GM19240 (cell line): ENCODE results near the gene UNC119B.

Experiments
- DNase-seq: peaks from one replicate; pipeline ENCODE4 v3.0.0; 2011; ENCODE audit warnings: low spot score; ENCODE audit not compliant: insufficient read length

UNC119B gene

DNA sequence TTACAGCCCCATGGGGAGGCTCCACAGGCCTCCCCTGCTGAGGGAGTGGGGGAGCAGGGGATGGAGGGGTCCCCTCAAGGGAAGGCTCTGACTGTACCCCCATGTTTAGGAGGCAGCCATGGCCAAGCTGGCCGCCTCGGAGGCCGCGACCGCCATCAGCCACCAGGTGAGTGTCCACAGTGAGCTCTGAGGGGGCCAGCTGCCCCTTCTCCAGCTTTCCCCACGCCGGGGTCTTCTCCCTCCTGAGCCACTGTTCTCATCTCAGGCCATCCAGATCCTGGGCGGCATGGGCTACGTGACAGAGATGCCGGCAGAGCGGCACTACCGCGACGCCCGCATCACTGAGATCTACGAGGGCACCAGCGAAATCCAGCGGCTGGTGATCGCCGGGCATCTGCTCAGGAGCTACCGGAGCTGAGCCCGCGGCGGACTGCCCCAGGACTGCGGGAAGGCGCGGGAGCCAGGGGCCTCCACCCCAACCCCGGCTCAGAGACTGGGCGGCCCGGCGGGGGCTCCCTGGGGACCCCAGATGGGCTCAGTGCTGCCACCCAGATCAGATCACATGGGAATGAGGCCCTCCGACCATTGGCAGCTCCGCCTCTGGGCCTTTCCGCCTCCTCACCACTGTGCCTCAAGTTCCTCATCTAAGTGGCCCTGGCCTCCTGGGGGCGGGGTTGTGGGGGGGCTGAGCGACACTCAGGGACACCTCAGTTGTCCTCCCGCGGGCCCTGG is 28.9 kb downstream of the UNC119B start:
- DNase-seq: no peak

DNA sequence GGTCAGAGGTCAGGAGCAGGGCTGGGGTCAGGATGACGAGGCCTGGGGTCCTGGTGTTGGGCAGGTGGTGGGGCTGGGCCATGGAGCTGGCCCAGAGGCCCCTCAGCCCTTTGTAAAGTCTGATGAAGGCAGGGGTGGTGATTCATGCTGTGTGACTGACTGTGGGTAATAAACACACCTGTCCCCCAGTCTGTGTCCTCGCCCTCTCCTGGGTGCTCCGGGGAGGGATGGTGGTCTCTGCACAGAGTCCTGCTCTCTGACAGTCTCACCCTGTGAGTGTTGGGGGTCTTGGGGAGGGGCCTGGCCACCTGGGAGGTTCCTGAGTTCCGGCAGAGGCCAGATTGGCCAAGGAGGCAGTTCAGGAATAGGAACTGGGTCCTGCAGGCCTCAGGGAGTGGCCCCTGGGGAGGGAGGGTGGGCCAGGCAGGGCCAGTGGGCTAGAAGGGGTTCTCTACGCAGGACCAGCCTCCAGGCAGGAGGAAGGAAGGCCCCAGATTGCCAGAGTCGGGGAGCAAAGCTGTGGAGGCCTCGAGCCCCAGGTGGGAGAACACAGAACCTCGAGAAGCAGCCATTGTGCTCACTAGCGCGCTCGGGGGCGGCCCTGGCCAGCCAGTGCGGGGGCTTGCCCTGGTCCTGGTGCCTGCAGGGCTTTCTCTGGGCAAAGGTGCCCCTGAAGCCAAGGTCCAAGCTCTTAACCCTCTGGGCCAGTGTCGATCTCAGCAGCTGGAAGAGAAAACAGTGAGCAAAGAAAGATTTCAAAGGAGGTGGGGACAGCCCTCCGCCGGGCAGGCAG is 29.8 kb downstream of the UNC119B start:
- DNase-seq: no peak

- DNase-seq: no peak
Observed at GRCh38 chr12:120740871-120741270, 30.6 kb downstream of the UNC119B start.

DNA sequence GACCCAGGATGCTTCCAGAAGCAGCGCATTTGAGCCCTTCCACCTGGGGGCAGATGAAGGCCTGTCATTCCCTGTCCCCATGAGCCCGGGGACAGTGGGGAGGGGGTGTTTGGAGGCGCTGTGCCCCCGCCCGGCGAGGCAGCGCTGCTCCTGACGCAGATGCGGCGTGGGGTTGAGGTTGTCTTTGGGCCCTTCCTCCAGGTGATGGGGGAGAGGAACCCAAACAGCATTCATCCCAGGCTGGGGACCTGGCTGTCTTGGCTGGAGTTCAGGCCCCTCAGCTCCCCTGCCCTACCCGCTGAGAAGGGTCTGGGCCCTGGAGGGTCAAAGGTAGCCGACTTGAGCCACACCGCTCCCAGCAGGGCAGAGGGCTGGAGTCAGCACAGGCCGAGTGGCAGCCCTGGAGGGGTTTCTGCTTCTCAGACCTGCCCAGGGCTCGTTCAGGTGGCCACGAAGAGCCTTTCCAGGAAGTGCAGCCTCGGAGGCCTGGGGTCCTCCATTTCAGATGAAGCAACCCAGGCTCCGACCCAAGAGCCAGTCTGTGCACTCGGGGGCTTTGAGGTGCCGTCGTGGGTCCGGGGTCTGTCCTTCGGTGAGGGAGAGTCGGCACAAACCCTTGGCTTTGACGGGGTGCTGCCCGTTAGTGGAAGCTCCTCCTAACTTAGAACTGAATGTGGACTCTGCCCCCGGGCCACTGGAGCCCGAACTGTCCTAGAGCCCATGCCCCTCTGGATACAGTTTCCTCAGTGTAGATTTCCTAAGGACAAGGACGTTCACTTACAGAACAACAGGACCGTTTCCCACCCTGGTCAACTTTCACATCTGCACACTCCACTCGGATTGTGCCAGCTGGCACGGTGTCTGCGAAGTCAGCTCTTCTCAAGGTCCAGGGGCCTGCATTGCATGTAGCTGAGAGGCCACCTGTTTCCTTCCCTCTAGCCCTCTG is 31.5 kb downstream of the UNC119B start:
- DNase-seq: no peak

- no peak for DNase-seq
Observed at GRCh38 chr12:120744922-120745493, 34.8 kb downstream of the UNC119B start.

- no peak for DNase-seq
Observed at GRCh38 chr12:120748242-120748641, 38.0 kb downstream of the UNC119B start.

DNA sequence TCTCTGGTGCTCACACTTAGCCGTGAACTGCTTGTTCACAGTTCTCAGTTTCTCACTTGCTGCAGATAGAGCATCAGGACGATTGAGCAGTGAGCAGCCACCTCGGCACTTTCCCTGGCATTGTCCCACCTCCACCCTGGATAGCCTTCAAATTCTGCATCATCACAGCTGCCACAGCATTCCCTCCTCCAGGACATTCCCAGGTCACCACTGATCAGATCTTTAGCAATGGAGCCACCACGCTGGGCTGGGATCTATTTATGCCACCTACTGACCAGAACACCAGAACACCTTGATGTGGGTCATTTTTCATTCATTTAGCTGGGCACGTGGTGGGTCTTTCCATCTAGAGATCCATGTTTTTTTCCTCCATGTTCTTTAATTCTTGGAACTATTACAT is 39.0 kb downstream of the UNC119B start:
- DNase-seq: no peak

DNA sequence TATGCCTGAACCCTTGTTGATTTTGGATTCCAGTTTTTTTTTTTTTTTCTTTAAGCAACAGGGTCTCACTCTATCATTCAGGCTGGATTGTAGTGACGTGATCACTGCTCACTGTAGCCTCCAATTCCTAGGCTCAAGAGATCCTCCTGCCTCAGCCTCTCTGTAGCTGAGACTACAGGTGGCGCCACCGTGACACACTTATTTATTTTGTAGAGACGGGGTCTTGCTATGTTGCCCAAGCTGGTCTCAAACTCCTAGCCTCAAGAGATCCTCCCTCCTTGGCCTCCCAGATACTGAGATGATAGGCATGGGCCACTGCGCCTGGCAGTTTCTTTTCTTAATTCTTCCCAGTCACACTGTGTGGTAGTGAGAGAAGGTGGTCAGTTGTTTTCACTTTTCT is 40.5 kb downstream of the UNC119B start:
- no peak for DNase-seq

GRCh38 chr12:120751389-120751788 is 41.1 kb downstream of the UNC119B start:
- DNase-seq: no peak

DNA sequence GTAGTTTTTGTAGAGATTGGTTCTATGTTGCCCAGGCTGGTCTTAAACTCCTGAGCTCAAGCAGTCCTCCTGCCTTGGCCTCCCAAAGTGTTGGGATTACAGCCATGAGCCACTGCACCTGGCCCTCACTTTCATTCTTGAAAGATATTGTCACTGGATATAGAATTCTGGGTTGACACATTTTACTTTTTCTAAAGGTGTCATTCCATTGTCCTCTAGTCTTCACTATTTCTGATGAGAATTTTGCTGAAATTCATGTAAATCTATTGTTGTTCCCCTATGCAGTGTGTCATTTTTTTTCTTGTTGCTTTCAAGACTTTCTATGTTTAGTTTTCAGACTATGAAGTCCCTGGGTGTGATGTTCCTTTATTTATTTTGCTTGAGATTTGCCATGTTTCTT is 44.5 kb downstream of the UNC119B start:
- DNase-seq: no peak

GRCh38 chr12:120755269-120755668 is 45.0 kb downstream of the UNC119B start:
- no peak for DNase-seq

GRCh38 chr12:120757226-120757742 is 47.0 kb downstream of the UNC119B start:
- no peak for DNase-seq

GRCh38 chr12:120757949-120758348 is 47.7 kb downstream of the UNC119B start:
- no peak for DNase-seq

DNA sequence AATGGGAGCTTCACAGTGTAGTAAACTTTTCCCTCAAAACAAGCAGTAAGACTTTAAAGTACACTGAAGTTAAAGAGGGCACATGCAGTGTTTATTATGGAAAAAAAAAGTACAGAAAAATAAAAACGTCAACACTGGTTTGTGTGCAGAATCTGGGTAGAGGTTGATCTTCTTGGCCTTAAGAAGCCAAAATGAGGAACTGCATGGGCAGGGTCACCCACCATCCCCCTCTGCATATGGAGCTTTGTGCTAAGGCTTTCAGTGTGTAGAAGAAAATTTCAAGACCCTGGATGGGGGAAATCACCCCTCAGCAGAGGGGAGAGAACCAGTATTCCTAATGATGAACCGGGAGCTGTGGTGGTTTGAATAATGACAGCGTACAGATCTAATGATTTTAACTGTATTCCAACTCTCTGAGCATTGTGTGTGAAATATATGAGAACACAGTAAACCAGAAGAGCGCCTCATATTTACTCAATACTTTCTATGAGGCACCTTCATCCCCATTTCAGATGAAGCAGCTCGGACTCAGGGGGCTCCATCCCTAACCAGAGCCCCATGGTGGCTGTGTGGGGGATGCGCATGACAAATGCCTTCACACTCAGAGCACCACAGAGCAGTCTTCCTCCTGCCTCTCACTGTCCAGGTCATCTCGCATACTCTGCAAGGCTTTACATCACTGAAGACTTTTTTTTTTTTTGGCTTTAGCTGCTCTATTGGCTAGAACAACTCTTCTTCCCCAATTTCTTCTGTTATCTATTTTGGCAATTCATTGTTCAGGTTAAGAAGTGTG is 48.7 kb downstream of the UNC119B start:
- no peak for DNase-seq

GRCh38 chr12:120759591-120760348 is 49.5 kb downstream of the UNC119B start:
- no peak for DNase-seq

- no peak for DNase-seq
Observed at GRCh38 chr12:120760349-120761254, 50.3 kb downstream of the UNC119B start.

DNA sequence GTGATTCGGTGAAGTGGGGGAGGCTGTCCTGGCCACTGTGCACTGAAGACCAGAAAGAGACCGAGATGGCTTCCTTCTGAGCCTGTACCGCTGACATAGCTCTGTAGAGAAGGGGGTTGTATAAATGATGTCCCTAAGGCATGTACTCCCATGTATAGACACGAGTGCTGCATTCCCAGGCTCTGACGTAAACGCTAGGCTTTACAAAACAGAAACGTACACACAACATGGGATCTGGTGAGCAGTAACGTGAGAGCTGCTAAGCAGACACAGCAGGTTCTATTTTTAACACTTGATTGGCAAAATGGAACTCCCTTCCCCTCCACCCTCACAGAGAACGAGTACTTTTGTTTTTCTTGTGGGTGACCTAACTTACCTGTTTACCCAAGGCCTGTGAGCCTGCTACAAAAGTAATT is 51.3 kb downstream of the UNC119B start:
- DNase-seq: no peak

GRCh38 chr12:120762086-120762485 is 51.8 kb downstream of the UNC119B start:
- no peak for DNase-seq

GRCh38 chr12:120763250-120763649 is 53.0 kb downstream of the UNC119B start:
- DNase-seq: no peak
